ENCODE measurements around the gene JPH2.

GRCh38 chr20:44154521-44155001, 32.4 kb downstream of the JPH2 start:
- TF ChIP-seq CTCF (IDR thresholded peaks at IDR 0.05; ENCODE audit: low read length) (no peak), EZH2 (optimal IDR thresholded peaks at IDR 0.05; ENCODE audit: low read depth, low read length) (no peak), EZH2phosphoT487 (IDR thresholded peaks at IDR 0.05; ENCODE audit: low read length) (no peak)
